IPS-NIHi7 (cell line): ENCODE data around the gene BCHE.

Experiments used
- DNase-seq: peaks from one replicate; pipeline ENCODE4 v3.0.0; 2012; ENCODE audit warnings: mixed read lengths; ENCODE audit errors: extremely low spot score

The BCHE gene

GRCh38 chr3:165749821-165750220 lies 87.4 kb downstream of the BCHE start:
- DNase-seq, result no peak

GRCh38 chr3:165749241-165749640 lies 88.0 kb downstream of the BCHE start:
- no peak for DNase-seq

- no peak for DNase-seq
Measured at GRCh38 chr3:165748094-165748493, 89.1 kb downstream of the BCHE start.

- no peak for DNase-seq
Measured at GRCh38 chr3:165746874-165747273, 90.3 kb downstream of the BCHE start.

- no peak for DNase-seq
Measured at GRCh38 chr3:165744025-165744424, 93.2 kb downstream of the BCHE start.

- DNase-seq, result no peak
Measured at GRCh38 chr3:165742351-165742750, 94.9 kb downstream of the BCHE start.

- DNase-seq, result no peak
Measured at GRCh38 chr3:165729756-165730155, 107.5 kb downstream of the BCHE start.

- no peak for DNase-seq
Measured at GRCh38 chr3:165728924-165729323, 108.3 kb downstream of the BCHE start.

- DNase-seq, result no peak
Measured at GRCh38 chr3:165725296-165725695, 111.9 kb downstream of the BCHE start.
